GM21825 (cell line): Measurements from ENCODE around the gene AIFM2.
"Not testable (repeated sequence)": the region's sequence is repeated elsewhere in the genome, so short reads cannot be mapped to it uniquely, and the experiment has no call there.

ENCODE experiments used
- ATAC-seq: cut with Tn5 transposase; IDR thresholded peaks from one replicate; pipeline ENCODE4 v1.9.1; 2021; ENCODE audit warnings: mild to moderate bottlenecking, moderate library complexity; ENCODE audit not compliant: unreplicated experiment

Gene AIFM2

DNA sequence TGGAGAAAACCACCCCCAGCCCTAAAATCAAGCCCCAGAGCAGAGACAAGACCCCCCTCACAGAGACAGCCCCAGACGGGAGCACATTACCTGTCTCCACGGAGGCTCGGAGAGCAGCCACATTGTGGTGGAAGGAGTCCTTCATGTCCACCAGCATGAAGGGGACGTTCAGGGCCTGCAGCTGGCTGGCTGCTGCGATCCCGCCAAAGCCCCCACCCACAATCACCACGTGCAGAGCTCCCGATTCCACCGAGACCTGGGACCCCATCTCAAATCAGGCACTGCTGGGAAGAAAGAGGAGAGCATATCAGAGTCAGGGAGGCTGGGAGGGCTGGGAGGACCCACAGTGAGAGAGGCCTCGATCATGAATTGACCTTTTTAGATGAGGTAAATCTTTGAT lies 8.8 kb downstream of the AIFM2 start:
- no peak for ATAC-seq

DNA sequence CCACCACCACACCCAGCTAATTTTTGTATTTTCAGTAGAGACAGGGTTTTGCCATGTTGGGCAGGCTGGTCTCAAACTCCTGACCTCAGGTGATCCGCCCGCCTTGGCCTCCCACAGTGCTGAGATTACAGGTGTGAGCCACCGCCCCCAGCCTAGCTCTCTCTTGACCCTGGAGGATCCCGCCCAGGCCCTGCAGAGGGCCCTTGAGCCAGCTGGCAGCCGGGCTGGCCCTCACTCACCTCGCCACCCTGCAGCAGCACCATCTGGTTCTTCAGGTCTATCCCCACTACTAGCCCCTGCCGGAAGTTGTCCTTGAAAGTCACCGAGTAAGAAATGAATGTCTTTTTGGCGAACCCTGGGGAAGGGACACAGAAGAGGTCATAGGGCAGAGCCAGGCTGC lies 9.5 kb downstream of the AIFM2 start:
- not testable (repeated sequence) for ATAC-seq

DNA sequence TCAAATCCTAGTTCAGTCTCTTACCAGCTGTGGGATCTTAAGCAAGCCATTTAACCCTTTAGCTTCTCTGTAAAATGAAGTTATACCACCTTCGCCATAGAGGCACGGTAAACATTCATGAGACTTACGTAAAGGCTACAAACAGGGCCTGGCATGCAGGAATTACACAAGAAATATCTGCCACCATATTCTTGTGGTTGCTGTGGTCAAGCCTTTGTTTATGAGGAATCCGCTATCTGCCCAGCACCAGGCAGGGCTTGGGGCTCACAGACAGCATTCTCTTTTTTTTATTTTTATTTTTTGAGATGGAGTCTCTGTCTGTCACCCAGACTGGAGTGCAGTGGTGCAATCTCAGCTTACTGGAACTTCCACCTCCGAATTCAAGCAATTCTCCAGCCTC lies 9.9 kb downstream of the AIFM2 start:
- ATAC-seq = no peak

DNA sequence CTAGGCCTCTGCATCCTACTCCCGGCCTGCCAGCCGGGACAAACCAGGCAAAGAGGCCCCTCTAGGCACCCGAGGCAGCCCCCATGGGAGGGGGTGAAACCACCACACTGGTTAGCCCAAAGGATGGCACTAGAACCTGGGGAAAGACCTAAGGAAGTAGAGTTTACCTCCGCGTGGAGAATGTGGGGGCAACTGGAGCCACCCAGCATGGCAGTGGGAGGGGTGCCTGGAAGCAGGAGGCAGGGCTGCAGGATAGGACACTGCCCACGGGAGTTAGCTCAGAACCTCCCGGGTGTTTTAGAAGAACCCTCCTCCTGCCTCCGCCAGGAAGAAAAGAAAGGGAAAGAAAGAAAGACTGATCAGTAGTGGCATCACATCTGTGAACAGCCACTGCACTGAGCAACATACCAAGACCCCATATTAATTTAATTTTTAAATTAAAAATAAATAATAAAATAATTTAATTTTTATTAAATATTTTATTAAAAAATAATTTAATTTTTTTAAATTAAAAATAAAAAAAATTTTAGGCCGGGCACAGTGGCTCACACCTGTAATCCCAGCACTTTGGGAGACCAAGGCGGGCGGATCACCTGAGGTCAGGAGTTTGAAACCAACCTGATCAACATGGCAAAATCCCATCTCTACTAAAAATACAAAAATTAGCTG lies 11.2 kb downstream of the AIFM2 start:
- no peak for ATAC-seq

DNA sequence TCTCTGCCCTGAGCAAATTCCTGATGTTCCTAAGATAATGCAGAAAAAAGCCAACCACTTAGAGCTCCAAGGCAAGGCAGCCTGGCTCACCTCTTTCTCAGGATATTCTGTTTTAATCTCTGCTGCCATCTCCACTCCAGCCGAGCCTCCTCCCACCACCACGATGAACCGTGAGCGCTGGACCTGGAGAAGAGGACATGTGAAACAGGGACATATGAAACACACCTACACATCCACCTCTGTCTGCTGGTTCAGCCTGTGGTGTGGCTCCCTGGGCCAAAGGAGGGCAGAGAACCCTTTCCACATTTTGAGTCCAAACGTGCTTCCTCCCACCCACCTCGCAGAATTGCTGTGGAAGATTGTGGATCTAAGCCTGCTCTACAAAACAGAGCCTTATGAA lies 12.2 kb downstream of the AIFM2 start:
- no peak for ATAC-seq

DNA sequence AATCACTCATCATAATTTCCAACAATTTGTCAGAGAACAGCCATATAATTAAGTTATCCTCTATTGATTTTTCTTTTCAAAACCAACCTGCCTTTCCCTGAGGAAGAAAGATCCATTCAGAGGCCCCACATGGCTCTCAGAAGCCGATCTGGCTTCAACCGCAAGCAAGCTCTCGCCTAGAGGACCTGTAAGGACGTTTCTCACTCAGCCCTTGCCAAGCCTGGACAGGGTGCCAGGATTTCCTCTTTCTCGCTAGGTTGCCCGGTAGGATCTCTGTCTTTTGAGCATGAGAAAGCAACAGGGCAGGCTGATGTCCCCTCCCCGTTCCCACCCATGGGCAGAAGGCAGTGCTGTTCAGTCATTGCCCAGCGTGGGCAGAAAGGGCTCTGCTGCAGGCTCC lies 13.0 kb downstream of the AIFM2 start:
- no peak for ATAC-seq

DNA sequence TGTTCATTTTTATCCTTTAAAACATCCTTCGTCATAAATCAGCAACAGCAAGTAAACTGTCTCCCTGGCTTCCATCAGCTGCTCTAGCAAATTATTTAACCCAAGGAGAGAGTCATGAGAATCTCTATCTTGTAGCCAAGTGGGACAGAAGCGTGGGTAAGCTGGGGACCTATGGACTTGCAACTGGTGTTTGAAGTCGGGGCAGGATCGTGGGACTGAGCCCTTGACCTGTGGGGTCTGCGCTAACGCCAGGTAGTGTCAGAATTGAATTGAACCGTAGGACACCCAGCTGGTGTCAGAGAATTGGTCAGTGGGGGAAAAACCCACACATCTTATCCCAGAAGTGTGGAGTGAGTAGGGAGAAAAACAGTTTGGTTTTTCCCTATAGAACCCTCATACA lies 13.4 kb downstream of the AIFM2 start:
- ATAC-seq = no peak

DNA sequence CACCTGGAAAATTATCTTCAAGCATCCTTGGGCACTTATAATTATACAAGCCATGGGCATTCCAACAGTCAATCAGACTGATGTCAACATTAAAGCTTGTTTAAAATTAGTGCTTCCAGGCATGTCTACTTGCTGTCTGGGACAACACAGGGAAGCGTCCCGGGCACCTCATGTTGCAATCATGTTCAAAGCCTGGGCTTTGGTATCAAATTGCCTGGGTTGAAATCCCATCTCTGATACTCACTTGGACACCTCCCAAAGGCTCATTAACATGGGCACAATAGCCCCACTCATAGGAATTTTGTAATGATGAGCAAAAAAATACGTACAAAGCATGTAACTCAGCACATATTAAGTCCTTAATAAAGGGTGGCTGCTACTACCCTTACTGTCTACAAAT lies 14.4 kb downstream of the AIFM2 start:
- no peak for ATAC-seq

DNA sequence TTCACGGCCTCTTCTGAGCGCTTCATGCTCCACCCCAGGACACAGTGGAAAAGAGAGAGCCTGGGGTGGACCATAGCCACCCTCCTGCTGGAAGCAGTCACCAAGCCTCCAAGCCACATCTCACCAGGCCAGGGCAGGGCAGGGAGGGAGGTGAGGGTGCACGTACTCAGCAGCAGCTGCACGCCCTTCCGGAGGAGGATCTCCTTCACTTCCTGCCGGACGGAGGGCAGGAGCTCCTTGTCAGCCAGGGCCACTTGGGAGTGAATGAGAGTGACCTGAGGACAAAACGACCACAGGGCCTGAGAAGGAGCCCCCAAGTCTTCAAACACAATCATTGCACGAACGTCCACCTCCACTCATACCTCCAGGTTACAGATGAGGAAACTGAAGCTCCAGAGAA lies 15.0 kb downstream of the AIFM2 start:
- no peak for ATAC-seq

DNA sequence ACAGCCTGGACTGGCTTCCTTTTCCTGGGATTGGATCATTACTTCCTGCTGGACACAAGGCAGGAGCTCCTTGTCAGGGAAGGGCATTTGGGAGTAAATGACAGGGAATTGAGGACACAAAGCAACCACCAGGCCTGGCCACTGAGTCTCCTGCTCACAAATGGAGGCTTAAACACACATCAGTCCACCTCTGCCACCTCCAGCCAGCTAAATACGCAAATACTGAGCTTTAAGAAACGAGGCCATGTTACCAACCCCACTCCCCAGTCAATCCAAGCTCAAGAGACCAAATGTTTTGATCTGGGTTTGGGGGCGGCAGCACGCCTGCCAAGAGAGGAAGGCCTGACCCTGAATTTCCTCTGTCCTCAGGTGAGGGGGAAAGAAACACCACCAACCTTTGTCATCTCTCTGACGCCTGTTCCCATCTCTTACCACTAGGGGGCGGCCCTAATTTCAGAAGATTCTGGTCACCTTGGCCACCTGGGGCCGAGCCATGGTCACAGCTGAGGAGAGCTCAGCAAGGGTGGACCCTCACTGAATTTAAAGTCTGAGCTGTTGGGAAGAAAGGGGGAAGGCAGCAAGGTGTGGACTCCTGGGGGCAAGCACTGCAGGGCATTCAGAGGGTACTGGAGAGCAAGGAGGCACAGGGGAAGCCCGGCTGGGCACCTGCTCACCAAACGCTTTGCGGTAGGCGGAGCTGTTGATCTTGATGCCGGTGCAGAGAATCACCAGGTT lies 16.5 kb downstream of the AIFM2 start:
- peak; percentile 50 for ATAC-seq

DNA sequence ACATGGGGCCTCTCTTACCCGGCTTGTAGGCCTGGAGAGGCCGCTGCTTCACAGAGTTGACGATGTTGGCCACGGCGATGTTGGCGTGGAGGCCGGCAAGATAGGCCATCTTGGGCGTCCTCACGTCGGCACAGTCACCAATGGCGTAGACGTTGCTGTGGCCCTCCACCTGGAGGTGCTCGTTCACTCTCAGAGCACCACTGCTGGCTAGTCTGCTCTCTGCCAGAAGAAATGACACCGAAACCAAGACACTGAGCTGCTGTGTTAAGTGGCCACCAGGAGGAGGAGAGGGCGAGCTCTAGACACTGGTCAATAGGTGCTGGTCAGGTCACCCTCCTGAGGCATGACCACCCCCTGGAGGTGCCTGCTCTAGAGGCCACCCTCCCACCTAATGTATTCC lies 17.7 kb downstream of the AIFM2 start:
- ATAC-seq = no peak

DNA sequence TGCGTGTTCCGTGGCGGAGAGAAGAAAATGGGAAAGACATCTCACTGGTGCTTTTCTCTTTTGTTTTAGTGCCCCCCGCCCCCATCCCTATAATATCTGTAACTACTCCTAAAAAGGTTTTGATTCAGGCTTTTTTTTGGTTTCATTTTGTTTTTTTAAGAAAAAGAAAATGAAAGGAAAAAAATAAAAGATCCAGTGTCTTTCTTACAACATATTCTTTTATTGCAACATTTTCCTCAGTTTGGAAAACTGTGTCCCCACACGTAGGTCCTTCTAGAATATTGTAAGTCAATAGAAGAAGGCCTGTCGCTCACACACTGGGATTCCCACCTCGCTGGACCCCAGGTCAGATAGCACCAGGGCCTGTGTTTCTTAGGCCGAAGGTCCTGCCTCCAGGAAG lies 20.6 kb downstream of the AIFM2 start:
- ATAC-seq = no peak

DNA sequence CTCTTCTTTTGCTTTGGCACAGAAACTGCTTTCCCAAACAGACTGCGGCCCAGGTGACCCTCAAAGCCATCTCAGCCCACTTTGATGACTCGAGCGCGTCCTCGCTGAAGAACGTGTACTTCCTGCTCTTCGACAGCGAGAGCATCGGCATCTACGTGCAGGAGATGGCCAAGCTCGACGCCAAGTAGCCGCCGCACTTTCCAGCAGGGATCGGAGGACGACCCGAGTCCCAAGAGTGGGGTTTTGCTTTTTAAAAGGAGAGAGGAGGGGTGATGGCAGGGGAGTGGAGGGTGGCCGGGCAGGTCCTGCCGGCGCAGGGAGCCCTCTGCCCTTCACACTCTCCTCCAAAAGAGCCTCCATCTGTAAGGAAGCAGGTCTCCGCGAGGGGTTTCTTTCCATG lies 21.1 kb downstream of the AIFM2 start:
- ATAC-seq = no peak

DNA sequence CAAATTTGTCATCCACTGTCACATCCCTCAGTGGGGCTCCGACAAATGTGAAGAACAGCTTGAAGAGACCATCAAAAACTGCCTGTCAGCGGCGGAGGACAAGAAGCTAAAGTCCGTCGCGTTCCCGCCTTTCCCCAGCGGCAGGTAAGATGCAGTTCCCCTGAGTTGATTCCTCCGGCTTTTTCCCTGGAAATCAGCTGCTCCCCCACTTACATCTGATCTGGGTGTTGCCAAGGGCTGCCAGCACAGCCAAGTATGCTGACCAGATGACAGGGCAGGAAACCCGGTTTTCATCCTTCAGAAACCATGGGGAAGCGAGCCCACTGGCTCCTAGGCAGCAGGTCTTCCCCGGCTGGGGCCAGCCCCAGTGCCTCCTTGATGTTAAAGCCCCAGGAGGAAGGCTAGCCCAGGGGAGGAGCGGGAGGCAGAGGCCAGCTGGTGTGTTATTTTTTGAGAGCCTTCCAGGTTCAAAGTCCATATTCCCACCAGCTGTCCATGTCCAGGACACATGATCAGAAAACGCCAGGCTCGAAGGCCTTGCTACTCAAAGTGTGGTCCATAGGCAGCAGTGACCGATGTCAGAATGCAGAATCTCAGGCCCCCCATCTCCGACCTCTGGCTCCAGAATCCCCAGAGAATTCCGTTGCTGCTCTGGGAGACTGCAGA lies 23.4 kb downstream of the AIFM2 start:
- no peak for ATAC-seq

DNA sequence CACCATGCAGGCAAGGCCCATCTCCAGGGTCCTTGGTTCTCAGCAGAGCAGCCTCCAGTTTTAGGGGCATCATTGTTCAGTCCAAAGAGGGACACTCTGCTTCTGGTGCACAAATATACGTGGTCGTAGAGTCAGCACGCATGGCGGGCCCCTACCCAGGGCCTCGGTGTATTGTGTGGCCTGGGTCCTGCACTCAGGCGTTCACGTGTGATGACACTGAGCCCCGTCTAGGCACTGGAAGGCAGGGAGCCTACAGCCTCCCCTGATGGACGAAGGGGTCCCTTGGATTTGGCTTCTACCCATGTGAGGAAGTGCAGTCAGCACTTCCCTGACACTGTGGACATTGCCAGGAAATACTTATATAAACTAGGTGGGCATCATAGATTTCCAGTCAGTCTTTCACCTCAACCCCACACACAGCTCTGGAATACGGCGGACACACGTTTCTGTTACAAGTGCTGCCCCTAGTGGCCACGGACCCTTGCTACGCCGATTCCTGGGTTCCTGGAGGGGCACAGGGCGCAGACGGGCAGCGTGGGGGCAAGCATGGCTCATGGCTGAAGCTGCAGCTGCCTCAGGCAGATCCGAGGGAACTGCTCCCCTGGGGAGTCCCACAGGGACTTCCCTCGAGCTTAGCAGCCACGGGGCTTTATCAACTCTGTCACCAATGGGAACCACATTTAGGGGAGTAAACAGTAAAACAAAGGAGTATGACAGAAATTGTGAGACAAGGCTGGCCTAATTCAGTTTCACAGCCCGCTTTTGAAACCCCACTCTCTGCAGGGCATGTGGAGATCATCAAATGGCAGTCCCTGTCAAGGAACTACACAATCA lies 25.4 kb downstream of the AIFM2 start:
- peak; percentile 76 for ATAC-seq

DNA sequence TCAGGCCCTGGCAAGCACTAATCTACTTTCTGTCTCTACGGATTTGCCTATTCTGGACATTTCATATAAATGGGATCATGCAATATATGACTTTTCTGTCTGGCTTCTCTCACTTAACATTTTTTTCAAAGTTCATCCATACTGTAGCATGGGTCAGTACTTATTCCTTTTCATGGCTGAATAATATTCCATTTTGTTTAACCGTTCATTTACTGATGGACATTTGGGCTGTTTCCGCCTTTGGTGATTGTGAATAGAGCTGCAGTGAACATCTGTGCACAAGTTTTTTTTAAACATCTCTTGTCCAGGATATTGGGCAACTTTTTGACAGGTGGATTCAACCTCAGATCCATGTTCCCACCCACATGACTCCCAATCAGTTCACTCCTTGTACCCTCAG lies 31.0 kb downstream of the AIFM2 start:
- no peak for ATAC-seq

DNA sequence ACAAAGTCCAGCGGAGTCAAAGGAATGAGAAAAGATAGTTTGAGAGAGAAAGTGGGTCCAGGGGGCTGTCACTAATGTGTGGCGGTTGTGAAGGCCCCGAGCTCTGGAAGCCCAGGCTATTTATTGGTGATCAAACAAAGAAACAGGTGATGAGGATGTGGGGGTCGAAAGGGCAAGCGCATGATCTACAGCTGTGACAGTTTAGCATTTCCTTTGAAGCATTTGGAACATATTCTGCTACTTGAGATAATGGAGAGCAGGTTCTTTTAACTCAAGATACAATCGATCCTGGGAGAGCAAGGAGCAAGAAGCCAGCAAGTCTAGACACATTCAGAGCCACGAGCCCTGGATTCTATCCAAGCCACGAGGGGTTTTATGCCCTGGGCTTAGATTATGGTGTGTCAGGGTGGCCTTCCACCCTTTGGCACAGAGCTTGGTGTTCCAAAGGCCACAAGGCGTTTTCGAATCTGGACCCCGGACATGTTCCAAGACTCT lies 31.5 kb downstream of the AIFM2 start:
- ATAC-seq = not testable (repeated sequence)

DNA sequence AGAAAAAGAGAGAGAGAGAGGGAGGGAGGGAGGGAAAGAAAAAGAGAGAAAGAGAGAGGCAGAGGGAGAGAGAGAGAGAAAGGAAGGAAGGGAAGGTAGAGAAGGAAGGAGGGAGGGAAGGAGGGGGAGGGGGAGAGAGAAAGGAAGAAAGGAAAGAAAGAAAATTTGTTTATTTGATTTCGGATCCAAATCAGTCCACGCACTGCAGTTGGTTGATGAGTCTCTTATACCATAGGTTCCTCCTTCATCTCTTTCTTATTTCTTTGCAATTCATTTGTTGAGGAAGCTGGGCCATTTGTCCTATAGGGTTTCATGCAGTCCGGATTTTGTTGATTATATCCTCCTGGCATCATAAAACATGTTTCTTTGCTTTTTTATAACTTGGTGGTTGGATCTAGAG lies 34.4 kb downstream of the AIFM2 start:
- ATAC-seq = no peak

DNA sequence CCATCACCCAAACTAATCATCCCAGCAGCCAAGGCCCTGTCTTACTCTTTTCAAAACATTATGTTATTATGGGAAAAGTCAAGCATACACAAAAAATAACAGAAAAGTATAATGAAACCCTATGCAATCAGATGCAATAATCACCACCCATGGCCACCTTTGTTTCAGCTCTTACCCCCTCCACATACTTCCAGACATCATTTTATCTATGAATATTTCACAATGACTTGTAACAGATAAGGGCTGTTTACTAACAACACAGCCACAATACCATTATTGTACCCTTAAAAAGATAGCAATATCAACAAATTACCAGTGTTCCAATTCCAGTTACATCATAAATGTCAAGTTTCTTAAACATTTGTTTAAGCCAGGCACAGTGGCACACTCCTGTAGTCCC lies 35.2 kb downstream of the AIFM2 start:
- no peak for ATAC-seq

DNA sequence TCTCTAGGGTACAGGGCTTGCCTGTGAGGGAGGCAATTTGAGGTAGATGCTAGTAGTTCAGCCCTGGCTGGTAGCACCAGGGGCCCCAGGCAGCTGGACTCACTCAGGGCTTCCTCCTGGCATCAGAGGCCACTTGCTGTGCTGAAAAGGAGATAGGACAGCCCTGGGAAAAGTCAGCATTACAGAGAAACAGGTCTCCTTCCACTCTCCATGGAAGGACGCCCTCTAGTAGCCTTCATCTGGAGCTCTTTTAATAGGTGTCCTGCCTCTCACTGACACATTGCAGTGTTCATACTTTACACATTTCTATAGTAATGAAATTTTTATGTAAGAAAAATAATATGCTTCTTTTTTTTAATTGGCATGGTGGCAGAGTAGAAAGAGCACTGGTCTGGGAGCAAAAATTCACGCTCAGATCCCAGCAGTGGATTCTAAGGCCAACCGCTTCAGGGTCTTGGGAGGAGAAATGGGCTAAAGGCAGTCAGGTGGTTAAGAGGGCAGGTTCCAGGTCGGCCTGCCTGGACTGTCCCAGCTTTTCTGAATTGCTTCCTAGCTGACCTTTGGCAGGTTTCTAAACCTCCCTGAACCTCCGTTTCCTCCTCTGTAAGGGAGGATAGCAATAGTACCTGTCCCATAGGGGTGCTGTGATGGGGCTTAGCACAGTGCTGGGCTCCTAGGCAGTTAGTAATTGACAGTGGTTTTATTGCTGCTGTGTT lies 35.8 kb downstream of the AIFM2 start:
- no peak for ATAC-seq
